ENCODE results near the gene SDF4. TPM values are rescaled to one million over a fixed set of nuclear protein-coding genes. Genes with fewer than 3 reads are reported as not detected.

Gene SDF4, protein sequence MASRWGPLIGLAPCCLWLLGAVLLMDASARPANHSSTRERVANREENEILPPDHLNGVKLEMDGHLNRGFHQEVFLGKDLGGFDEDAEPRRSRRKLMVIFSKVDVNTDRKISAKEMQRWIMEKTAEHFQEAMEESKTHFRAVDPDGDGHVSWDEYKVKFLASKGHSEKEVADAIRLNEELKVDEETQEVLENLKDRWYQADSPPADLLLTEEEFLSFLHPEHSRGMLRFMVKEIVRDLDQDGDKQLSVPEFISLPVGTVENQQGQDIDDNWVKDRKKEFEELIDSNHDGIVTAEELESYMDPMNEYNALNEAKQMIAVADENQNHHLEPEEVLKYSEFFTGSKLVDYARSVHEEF
- 109 TPM for polyA plus RNA-seq (ENCODE audit: insufficient read length)
- long read RNA-seq, donor 1, transcript SDF4-202 (7 exons, 1,956 nt) = major isoform, 36 of 95 reads
- long read RNA-seq, donor 1, transcript SDF4-207 (3 exons, 3,516 nt) = minor isoform, 9 of 95 reads
- long read RNA-seq, donor 1, partial matches to known transcripts = 40 of 95 reads
- long read RNA-seq, donor 1, other reads (novel, unspliced or antisense) = 5 of 95 reads
- long read RNA-seq, donor 2, transcript SDF4-202 (7 exons, 1,956 nt) = major isoform, 32 of 50 reads
- long read RNA-seq, donor 2, partial matches to known transcripts = 10 of 50 reads
- long read RNA-seq, donor 2, other reads (novel, unspliced or antisense) = 5 of 50 reads
- long read RNA-seq, donor 3, transcript SDF4-202 (7 exons, 1,956 nt) = major isoform, 23 of 47 reads
- long read RNA-seq, donor 3, partial matches to known transcripts = 20 of 47 reads
- long read RNA-seq, donor 3, other reads (novel, unspliced or antisense) = 0 of 47 reads
- long read RNA-seq, donor 4, partial matches to known transcripts = 0 of 6 reads
- long read RNA-seq, donor 4, other reads (novel, unspliced or antisense) = 0 of 6 reads
- long read RNA-seq, donor 5, transcript SDF4-202 (7 exons, 1,956 nt) = major isoform, 38 of 60 reads
- long read RNA-seq, donor 5, partial matches to known transcripts = 5 of 60 reads
- long read RNA-seq, donor 5, other reads (novel, unspliced or antisense) = 14 of 60 reads
- long read RNA-seq, donor 6, transcript SDF4-207 (3 exons, 3,516 nt) = minor isoform, 5 of 86 reads
- long read RNA-seq, donor 6, transcript SDF4-202 (7 exons, 1,956 nt) = major isoform, 32 of 86 reads
- long read RNA-seq, donor 6, transcript SDF4-206 (2 exons, 2,591 nt) = minor isoform, 6 of 86 reads
- long read RNA-seq, donor 6, partial matches to known transcripts = 43 of 86 reads
- long read RNA-seq, donor 6, other reads (novel, unspliced or antisense) = 0 of 86 reads
- long read RNA-seq, donor 7, transcript SDF4-202 (7 exons, 1,956 nt) = major isoform, 42 of 80 reads
- long read RNA-seq, donor 7, partial matches to known transcripts = 33 of 80 reads
- long read RNA-seq, donor 7, other reads (novel, unspliced or antisense) = 0 of 80 reads
- long read RNA-seq, donor 8, transcript SDF4-202 (7 exons, 1,956 nt) = major isoform, 15 of 16 reads
- long read RNA-seq, donor 8, partial matches to known transcripts = 0 of 16 reads
- long read RNA-seq, donor 8, other reads (novel, unspliced or antisense) = 0 of 16 reads

DNA sequence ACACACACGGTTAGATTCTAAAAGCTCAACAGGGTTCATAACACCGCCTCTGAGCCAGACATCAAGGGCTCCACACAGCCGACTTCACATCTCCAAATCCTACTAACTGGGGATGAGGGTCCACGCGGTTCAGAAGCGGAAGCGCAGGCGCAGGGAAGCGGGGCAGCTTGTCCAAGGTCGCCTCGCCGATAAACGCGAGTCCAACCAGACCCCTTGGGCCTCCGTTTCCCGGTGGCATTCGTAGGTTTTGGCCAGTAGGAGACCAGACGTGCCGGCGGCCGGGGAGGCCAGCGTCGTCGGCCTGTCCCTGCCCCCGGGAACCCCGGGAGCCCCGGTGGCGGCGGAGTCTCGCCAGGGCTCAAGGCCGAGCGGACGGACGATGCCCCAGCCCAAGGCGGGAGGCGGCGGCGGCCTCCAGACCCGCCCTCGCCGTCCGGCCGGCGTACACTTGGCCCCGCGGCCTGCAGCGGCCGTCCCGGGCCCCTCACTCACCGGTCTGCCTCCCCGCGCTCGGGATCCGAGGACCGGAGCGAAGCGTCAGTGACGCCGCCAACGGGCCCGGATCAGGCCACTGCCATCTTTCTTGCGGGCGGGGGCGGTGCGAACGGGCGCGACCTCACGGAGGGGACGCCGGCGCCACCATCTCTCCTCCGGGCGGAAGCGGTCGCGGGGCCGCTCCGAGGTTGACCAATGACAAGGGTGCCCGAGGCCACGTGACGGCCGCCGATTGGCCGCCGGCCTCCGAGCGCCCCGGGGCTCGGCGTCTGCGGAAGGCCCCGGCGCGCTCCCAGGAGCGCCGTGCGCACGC, at the start of gene SDF4:
SDF4 (minus strand) TSS at position 602 of the 808 bp plus-strand sequence. CDS start 3,229 bp downstream, outside the sequence.
- peak; percentile 96 for DNase-seq

- DNase-seq = no peak
These were observed 49.1 kb upstream of the SDF4 start for GRCh38 chr1:1280782-1281481.

DNA sequence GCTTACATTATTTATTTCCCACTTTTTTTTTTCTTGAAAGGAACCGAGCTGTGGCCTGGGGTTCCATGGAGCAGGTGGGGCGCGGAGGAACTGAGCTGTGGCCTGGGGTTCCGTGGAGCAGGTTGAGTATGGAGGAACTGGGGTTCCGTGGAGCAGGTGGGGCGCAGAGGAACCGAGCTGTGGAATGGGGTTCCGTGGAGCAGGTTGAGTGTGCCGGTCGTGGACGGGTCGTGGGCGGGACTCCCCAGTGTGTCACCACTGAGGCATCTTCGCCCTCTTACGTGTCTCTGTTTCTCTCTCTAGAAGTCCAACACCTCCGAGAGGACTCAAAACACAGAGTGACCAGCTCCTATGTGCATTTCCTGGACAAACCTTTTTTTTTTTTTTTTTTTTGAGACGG, 47.2 kb upstream of the SDF4 start:
- DNase-seq = no peak

GRCh38 chr1:1278620-1279019, 46.8 kb upstream of the SDF4 start:
- DNase-seq = no peak

GRCh38 chr1:1275836-1276235, 44.0 kb upstream of the SDF4 start:
- DNase-seq = no peak

DNA sequence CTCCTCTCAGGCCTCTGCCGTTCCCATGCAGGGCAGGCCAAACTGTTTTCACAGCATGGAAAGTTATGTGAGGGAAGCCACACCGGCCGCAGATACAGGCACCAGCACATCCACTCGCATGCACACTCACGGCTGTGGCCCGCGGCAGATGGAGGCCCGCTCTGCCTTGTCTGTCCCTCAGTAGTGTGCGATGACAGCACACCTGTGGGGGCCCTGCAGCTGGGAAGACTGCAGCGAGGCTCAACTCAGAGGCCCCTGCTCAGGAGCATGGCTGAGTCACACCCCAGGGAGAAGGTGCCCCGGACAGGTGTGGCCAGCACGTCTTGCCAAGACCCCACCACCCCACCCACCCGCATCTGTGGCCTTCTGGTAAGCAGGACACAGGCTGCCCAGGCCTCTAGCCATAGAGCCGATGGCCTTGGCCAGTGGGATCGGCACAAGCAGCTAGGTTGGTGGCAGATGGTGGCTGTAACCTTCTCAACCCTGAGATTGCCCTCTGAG, 43.2 kb upstream of the SDF4 start:
- no peak for DNase-seq

- DNase-seq = no peak
These were observed 42.6 kb upstream of the SDF4 start for GRCh38 chr1:1274299-1274930.

DNA sequence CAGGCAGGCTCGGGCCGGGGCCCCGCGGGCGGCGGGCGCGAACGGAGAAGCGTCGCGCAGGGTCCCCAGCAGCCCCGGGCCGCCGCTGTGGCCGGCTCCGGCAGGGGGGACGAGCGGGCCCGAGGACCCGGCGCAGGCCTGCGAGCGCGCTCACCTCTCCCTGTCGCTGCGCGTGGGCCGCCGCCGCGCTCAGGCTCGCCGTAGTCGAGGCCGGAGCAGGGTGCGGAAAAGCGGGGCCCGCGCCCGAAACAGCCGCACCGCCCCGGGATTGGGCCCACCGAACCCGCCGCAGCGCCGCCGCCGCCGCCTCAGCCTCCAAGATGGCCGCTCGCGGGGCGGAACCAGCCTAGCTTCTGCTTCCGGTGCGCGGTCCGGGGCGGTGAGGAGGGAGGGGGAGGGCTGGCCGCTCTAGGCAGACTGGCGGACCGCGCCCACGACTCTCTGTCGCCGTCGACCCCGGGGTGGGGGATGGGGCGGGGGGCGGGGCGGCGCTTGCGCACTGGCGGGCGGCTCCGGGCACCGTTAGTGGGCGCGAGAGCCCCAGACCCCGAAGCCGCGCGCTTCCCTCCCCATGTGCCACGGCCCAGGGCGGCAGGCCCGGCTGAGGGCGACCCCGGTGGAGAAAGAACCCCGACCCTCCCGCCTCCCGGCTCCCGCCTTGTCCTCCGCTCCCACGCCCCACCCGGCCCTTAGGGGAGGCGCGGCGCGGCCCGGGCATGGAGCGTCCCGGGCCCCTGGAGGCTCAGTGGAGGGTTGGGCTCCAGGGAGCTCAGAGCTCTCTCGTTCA, 41.9 kb upstream of the SDF4 start, which contains the start of gene UBE2J2:
UBE2J2 (minus strand) TSS at position 343 of the 787 bp plus-strand sequence. CDS start 5,862 bp downstream, outside the sequence.
- peak; percentile 84 for DNase-seq

GRCh38 chr1:1273209-1273511, 41.4 kb upstream of the SDF4 start:
- DNase-seq = no peak

DNA sequence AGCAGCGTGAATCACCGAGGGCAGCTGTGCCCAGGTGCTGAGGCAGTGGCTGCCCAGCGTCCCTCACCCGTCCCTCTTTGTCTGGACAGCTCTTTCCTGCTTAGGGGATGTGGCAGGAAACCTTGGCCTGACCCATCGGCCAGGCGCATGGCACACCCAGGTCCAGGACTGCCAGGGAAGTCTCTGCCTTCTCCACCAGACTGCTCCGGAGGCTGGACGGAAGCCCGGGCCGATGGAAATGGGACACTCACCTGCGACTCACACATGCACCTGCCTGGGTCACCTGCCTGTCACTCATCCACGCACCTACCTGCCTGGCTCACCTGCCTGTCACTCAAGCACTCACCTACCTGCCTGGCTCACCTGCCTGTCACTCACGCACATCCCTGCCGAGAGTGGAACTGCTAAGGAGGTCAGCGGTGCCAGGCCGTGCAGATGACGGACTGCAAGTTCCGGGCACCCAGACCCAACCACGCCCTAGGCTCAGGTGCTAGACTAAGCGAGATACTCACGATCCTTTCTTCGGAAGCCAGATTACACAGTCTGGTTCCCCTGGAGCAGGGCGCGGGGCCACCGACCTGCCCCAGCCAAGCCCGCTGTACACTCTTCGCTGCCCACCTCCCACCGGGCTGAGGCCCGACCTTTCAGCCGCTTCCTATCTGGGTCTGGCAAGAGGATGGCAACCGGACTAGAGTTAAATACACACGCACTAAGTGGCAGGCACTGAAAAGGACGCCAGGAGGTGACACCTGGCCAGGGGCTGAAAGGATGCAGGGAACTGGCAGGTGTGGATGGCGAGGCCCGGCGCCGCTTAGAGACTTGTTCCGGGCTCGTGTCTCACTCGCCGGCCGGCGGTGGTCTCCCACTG, 40.8 kb upstream of the SDF4 start:
- DNase-seq = no peak

GRCh38 chr1:1270813-1271212, 39.0 kb upstream of the SDF4 start:
- no peak for DNase-seq

DNA sequence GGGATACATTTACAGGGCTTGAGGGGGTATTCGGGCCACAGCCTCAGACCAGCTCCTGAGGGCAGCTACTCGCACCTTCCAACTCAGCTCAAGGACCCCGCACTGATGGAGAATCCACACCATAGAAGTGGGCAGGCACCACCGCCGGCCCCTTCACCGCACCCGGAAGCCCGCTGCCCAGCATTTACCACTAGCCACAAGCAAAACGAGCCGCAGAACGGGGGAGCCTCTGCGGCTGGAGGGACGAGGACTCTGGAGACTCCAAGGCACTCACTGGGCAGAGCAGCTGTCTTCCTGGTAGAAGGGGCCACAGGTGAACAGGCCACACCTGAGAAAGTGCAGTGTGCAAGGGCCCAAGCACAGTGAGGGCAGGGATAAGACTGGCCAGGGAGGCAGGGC, 36.5 kb upstream of the SDF4 start:
- DNase-seq = no peak

DNA sequence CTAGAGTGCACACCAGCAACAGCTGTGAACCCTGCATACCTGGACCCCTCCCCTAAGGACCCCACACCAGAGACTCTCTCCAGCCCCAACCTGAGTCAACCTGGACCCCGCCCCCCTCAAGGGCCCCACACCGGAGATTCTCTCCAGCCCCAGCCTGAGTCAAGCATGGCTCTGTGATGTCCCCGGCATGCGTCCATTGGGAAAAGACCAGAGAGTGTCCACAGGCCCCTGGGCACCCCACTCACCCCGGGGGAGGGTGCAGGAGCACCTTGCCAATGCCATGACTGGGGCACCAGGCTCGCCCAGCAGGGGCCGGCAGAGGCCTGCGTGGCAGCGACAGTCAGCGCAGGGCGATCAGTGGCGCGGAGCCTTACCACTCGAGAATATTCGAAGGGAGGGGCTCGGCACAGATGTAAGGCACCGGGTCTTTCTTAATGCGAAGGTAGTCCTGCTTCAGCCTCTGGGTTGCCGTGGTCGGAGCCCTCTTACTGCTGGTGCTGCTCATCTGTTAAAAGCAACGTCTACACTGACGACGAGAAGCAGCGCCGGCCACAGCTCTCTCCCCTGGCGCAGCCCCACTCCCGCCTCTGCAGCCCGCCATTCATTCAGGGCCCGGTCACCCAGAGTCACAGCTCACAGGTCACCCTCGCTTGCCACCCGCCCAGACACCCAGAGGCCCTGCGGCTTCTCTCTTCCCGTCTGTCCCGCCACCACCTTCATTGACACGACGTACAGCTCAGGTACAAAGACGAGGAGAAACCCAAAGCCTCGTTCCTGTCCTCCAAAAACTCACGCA, 35.9 kb upstream of the SDF4 start:
- no peak for DNase-seq

DNA sequence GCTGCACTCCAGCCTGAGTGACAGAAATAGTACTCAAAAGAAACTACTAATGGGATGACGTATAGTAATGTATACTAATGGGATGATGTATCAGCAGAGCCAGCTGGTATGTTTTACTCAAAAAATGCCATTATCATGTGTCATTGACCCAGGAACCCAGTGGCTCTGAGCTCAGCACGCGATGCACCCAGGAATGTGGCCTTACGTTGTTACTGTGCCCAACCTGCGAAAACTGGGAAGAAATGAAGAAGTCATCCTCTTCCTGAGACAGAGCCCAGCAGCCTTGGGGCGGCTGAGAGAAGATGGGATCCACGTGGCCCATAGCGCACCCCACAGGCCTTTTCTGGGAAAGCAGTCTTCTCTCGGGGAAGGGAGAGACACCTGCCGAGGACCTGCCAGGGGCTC, 33.1 kb upstream of the SDF4 start:
- no peak for DNase-seq

DNA sequence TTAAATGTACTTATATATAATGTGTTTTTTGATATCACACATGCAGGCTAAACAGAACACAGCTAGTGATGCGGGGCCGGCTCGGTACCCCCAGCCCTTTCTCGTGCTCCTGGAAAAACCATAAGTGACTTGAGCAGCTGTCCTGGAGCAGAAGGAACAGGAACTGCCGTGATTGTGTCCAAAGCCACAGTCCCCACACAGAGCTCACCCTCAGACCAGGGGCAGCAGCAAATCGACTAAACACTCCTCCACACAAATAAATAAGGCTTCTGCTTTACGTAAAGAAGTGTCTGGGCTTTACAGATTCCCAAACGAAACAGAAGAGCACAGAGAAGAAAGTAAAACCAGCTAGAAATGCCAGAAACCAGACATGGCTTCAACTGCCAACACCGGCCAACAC, 32.2 kb upstream of the SDF4 start:
- no peak for DNase-seq

DNA sequence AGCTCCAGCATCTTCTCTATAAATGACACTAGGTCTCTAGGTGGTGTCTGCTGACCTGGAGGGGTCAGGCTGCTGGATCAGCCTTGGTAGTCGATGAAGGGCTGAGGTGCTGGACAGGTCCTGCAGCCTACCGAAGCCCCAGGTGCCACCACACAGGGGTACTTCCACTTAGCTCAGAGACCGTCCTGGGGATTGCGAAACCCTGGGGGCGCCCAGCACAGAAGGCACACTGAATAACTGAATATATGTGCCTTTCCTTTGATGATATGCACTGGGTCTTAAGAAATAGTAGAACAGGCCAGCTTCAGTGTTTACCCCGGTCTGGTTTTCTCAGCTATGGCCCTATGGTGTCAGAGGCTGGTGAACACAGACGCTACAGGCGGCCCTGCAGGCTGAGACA, 31.0 kb upstream of the SDF4 start:
- DNase-seq = no peak

DNA sequence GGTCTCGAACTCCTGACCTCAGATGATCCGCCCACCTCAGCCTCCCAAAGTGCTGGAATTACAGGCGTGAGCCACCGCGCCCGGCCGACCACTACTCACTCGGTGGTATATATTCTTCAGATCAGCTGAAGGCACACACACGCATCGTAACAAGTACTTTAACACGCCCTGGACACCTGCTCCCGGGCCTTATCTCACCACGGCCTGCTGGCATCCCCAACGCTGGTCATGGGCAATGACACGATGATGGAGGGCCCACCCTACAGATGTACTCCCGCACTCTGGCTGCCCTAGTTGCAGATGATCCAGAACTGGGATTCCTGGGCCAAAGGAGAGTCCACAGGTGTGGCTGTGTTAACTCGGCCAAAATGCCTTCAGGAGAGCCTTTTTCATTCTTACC, 30.3 kb upstream of the SDF4 start:
- DNase-seq = no peak
